Measurements from ENCODE around the gene BANP. TPM values are rescaled to one million over a fixed set of nuclear protein-coding genes. Genes with fewer than 3 reads are reported as not detected.
"Not testable (repeated sequence)": the region's sequence is repeated elsewhere in the genome, so short reads cannot be mapped to it uniquely, and the experiment has no call there.

Gene BANP
- total RNA-seq, 1 donor from 2014 or later = 25.5 TPM

DNA sequence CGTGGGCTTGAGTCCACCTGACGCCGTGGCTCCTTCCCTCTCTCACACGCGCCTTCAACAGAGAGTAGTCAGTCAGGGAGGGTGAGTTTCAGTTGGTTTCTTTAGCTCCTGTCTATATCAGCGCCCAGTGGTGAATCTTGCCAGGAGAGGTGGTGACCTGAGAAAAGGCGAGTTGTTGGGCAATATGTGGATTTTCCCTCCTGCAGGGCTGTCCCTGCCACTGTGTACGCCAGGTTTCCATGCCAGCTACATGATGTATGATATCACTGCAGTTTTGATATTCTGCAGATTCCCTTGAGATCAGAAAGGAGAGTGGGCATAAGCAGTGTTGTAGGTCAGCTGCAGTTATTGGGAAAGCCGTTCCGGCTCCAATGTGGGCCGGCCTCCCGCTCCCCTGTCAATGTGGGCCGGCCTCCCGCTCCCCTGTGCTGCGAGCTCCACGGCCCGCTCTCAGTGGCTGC, 31.4 kb downstream of the BANP start:
- Mint-ChIP-seq H3K36me3 (ENCODE audit: unreplicated experiment) (no peaks in the 10 kb centered on the region), H3K4me3 (ENCODE audit: unreplicated experiment) (no peak overlapping the region), H3K4me1 (ENCODE audit: low read depth, unreplicated experiment) (peaks cover 44% of the 10 kb centered on the region), H3K9me3 (ENCODE audit: unreplicated experiment) (peaks cover 5% of the 10 kb centered on the region), H3K27ac (ENCODE audit: unreplicated experiment) (no peak overlapping the region), H3K27me3 (ENCODE audit: unreplicated experiment) (peaks cover 7% of the 10 kb centered on the region)
- no peak for DNase-seq
- TF ChIP-seq, protein P1, sequence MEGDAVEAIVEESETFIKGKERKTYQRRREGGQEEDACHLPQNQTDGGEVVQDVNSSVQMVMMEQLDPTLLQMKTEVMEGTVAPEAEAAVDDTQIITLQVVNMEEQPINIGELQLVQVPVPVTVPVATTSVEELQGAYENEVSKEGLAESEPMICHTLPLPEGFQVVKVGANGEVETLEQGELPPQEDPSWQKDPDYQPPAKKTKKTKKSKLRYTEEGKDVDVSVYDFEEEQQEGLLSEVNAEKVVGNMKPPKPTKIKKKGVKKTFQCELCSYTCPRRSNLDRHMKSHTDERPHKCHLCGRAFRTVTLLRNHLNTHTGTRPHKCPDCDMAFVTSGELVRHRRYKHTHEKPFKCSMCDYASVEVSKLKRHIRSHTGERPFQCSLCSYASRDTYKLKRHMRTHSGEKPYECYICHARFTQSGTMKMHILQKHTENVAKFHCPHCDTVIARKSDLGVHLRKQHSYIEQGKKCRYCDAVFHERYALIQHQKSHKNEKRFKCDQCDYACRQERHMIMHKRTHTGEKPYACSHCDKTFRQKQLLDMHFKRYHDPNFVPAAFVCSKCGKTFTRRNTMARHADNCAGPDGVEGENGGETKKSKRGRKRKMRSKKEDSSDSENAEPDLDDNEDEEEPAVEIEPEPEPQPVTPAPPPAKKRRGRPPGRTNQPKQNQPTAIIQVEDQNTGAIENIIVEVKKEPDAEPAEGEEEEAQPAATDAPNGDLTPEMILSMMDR (IDR thresholded peaks at IDR 0.05; ENCODE audit: partially characterized antibody, unreplicated experiment) = no peak

DNA sequence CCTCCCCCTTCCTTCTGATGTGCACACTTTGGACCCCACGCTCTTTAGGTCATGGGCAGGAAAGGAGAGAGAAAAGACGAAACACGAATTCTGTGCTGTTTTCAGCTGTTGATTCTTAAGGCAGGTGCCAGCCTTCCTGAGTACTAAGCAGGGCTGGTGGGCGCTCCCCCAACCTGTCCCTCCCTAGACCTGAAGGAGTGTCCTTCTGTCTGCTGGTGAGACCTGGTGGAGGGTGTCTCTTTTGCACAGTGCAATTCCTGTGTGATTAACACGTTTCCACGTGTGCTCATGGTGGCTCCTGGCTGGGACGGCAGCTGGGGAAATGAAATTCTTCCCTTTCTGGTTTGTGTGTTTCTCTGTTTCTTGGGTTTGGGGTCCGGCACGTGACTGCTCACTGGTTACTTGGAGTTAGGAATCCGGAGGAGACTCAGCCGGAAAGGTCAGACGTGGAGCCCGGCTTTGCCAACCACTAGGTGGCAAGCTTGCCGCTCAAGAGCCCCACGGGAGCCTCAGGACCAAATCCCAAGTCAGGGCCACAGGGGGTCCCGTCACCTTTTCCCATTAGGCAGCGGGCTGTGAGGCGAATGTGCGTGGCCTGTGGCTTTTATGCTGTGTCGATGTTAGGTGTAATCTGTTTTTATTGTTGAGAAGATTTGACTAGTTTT, 32.0 kb downstream of the BANP start:
- H3K4me3 Mint-ChIP-seq (ENCODE audit: unreplicated experiment); H3K27ac Mint-ChIP-seq (ENCODE audit: unreplicated experiment); DNase-seq; H3K36me3 Mint-ChIP-seq (ENCODE audit: unreplicated experiment); H3K9me3 Mint-ChIP-seq (ENCODE audit: unreplicated experiment); H3K27me3 Mint-ChIP-seq (ENCODE audit: unreplicated experiment): not testable (repeated sequence)
- H3K4me1 Mint-ChIP-seq (ENCODE audit: low read depth, unreplicated experiment) = peaks cover 44% of the 10 kb centered on the region

DNA sequence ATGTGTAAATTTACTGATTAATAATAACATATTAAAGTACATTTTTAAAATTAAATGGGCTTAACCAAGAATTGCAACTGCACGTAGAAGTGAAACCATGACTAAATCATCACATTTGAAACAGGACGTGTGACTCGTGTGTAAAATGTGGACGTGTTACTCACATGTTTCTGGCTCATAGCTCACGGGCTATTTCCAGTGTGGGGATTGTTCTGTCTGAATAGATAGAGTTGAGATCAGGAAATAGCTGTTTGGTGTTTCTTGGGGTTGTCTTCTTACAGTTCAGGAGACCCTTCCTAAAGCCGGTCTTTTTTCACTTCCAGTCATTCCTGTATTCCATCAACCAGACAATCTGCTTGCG, 32.5 kb downstream of the BANP start:
- not testable (repeated sequence) for DNase-seq; H3K9me3 Mint-ChIP-seq (ENCODE audit: unreplicated experiment); H3K36me3 Mint-ChIP-seq (ENCODE audit: unreplicated experiment); H3K27me3 Mint-ChIP-seq (ENCODE audit: unreplicated experiment); H3K27ac Mint-ChIP-seq (ENCODE audit: unreplicated experiment); H3K4me3 Mint-ChIP-seq (ENCODE audit: unreplicated experiment)
- peaks cover 43% of the 10 kb centered on the region for H3K4me1 Mint-ChIP-seq (ENCODE audit: low read depth, unreplicated experiment)

DNA sequence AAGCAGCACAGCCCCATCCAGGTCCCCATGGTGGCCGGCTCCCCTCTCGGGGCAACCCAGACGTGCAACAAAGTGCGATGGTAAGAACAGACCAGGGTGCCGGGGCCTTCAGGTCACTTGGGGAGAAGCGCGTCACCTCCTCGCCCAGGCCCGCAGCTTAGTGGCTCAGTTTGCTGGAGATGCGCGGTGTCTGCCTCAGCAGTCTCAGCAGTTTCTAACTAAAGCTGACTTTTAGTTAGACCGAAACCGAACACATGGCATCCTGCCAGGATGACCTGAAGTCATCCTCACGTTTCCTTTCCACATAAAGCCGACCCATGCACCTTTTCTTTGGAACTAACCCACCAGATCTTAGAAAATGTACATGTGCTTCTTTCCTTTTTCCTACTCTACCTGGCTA, 32.9 kb downstream of the BANP start:
- not testable (repeated sequence) for DNase-seq; H3K27me3 Mint-ChIP-seq (ENCODE audit: unreplicated experiment); H3K4me3 Mint-ChIP-seq (ENCODE audit: unreplicated experiment); H3K9me3 Mint-ChIP-seq (ENCODE audit: unreplicated experiment); H3K27ac Mint-ChIP-seq (ENCODE audit: unreplicated experiment); H3K36me3 Mint-ChIP-seq (ENCODE audit: unreplicated experiment)
- H3K4me1 Mint-ChIP-seq (ENCODE audit: low read depth, unreplicated experiment) = peaks cover 40% of the 10 kb centered on the region

DNA sequence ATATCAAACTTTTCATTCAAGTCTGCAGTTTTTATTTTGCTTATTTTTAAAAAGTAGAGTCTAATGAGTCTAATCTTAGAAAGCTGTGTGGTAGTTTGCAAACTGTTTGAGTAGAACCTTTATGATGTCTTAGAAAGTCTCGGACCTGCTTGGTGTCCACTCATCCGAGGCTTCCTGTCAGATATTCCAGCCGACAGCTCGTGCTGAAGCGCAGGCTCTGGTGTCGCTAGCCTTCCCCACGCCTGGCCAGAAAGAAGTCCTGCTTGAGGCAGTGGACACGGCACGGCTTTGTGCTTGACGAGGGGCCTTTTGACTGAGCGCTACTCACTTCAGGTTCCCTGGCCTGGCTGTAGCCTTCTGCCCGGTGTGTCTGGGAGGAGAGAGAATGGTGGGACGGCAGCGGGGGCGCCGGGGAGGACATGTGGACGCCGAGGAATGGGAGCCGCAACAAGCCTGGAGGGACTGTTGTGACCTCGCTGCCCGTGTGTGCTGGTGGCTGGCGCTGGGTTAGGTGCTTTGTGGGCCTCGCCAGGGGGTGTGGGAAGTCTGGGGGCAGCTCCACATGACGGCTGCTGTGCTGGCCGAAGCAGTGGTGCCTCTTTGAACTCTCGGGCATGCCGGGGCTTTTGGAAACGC, 33.5 kb downstream of the BANP start:
- no peaks in the 10 kb centered on the region for H3K36me3 Mint-ChIP-seq (ENCODE audit: unreplicated experiment)
- TF ChIP-seq, protein P1 (IDR thresholded peaks at IDR 0.05; ENCODE audit: partially characterized antibody, unreplicated experiment) = no peak
- H3K4me3 Mint-ChIP-seq (ENCODE audit: unreplicated experiment) = no peak overlapping the region
- peaks cover 9% of the 10 kb centered on the region for H3K27me3 Mint-ChIP-seq (ENCODE audit: unreplicated experiment)
- H3K4me1 Mint-ChIP-seq (ENCODE audit: low read depth, unreplicated experiment) = peaks cover 37% of the 10 kb centered on the region
- no peak overlapping the region for H3K27ac Mint-ChIP-seq (ENCODE audit: unreplicated experiment)
- no peak for DNase-seq
- H3K9me3 Mint-ChIP-seq (ENCODE audit: unreplicated experiment) = peaks cover 5% of the 10 kb centered on the region

DNA sequence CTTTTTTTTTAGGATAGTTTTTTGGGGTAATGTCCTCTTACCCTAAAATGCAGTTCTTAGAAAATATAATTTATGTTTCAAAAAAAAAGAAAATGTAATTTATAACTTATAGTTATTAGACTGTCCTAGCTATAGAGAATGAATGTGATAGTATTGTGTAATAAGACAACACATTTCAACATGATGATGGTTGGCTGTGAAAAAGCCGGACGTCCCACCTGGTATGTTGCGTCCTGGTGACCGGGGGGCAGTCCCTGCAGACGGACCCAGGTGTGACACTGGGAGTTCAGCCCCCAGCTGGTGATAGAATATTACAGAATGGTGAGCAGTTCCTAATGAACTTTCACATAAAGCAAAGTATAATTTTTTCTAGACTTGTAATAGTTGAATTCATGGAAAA, 34.3 kb downstream of the BANP start:
- H3K4me3 Mint-ChIP-seq (ENCODE audit: unreplicated experiment); H3K27me3 Mint-ChIP-seq (ENCODE audit: unreplicated experiment); H3K36me3 Mint-ChIP-seq (ENCODE audit: unreplicated experiment); H3K9me3 Mint-ChIP-seq (ENCODE audit: unreplicated experiment); DNase-seq; H3K27ac Mint-ChIP-seq (ENCODE audit: unreplicated experiment): not testable (repeated sequence)
- peaks cover 30% of the 10 kb centered on the region for H3K4me1 Mint-ChIP-seq (ENCODE audit: low read depth, unreplicated experiment)

DNA sequence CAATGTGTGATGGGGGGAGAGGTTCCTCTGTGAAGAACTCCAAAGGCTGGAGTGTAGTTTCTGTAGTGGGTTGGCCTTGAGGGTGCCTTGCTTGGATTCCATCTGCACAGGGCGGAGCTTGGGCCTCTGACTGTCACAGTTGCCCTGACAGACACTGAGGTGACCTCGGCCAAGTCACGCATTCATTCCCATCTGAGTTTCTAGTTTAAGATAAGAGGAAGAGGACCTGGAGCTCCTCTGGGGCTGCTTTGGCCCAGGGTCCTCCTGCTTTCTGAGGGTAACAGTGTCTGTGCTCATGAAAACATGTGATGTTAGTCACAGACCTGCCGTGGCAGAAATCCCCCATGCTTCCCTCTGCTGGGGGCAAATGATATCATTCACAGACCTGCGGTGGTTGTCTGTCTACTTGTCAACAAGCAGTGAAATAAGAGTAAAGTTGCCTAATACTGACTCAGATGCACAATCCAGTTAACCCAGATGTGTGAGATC, 35.2 kb downstream of the BANP start:
- peaks cover 25% of the 10 kb centered on the region for H3K4me1 Mint-ChIP-seq (ENCODE audit: low read depth, unreplicated experiment)
- H3K27me3 Mint-ChIP-seq (ENCODE audit: unreplicated experiment); H3K36me3 Mint-ChIP-seq (ENCODE audit: unreplicated experiment); H3K27ac Mint-ChIP-seq (ENCODE audit: unreplicated experiment); H3K4me3 Mint-ChIP-seq (ENCODE audit: unreplicated experiment); H3K9me3 Mint-ChIP-seq (ENCODE audit: unreplicated experiment); DNase-seq: not testable (repeated sequence)

DNA sequence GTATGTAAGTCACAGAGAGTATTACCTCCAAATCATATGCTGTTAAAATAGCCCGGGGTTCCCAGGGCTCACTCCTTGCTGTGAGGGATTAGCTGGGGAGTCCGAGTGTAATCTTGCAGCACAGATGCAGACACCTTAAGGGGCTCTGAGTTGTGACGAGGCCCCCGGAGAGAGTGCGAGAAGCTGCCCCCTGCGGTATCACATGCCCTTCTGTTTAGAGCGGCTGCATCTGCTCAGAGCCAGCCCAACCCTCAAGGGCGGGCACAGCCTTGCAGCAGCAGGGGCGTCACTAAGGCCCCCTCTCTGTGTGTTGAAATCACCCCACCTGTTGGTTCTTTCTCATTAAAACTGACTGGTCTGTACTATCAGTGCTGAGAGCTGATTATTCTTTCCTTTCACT, 37.4 kb downstream of the BANP start:
- not testable (repeated sequence) for H3K36me3 Mint-ChIP-seq (ENCODE audit: unreplicated experiment); H3K4me3 Mint-ChIP-seq (ENCODE audit: unreplicated experiment); H3K27me3 Mint-ChIP-seq (ENCODE audit: unreplicated experiment); H3K9me3 Mint-ChIP-seq (ENCODE audit: unreplicated experiment); DNase-seq
- H3K27ac Mint-ChIP-seq (ENCODE audit: unreplicated experiment) = peak overlapping the region; percentile 8
- H3K4me1 Mint-ChIP-seq (ENCODE audit: low read depth, unreplicated experiment) = peaks cover 15% of the 10 kb centered on the region

DNA sequence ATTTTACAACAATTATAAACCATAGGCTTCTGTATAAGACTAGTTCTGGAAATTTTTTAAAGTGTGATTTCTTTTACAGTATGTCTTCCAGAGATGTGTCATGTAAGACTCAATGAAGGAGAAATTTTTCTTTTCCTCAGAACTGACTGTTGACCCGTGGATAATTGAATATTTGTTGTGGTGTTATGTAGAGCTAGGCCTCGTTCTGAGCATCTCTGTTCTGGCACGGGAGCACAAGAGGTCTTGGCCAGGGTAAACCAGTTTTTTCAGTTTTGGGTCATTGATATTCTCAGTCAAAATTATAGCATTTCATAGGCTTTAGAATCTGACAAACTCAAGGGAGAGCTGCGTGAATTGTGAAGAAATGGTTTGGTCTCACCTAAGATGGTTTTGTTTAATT, 39.0 kb downstream of the BANP start:
- not testable (repeated sequence) for DNase-seq; H3K9me3 Mint-ChIP-seq (ENCODE audit: unreplicated experiment); H3K27me3 Mint-ChIP-seq (ENCODE audit: unreplicated experiment); H3K27ac Mint-ChIP-seq (ENCODE audit: unreplicated experiment); H3K4me1 Mint-ChIP-seq (ENCODE audit: low read depth, unreplicated experiment); H3K36me3 Mint-ChIP-seq (ENCODE audit: unreplicated experiment); H3K4me3 Mint-ChIP-seq (ENCODE audit: unreplicated experiment)

DNA sequence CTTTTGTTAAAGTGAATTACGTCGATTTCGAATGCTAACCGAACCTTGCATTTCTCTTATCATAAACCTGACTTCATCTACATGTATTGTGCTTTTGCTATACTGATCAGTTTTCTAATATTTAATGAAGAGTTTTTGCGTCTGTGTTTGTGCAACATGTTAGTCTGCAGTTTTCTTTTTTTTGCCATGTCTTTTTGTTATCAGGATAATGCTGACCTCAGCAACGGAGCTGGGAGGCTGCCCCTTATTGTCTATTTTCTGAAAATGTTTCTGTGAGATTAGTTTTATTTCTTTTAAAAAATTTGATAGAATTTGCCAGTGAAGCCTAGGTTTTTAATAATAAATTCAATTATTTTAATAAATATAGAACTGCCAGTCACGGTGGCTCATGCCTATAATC, 40.9 kb downstream of the BANP start:
- not testable (repeated sequence) for H3K27ac Mint-ChIP-seq (ENCODE audit: unreplicated experiment); H3K27me3 Mint-ChIP-seq (ENCODE audit: unreplicated experiment); H3K9me3 Mint-ChIP-seq (ENCODE audit: unreplicated experiment)

More for the DNA sequence above, 40.9 kb downstream of the BANP start:
- not testable (repeated sequence) for H3K4me3 Mint-ChIP-seq (ENCODE audit: unreplicated experiment); H3K4me1 Mint-ChIP-seq (ENCODE audit: low read depth, unreplicated experiment); H3K36me3 Mint-ChIP-seq (ENCODE audit: unreplicated experiment); DNase-seq
